Activated effector memory CD4-positive, alpha-beta T cell treated with anti-CD3 and anti-CD28 coated beads, Interleukin-2, amount 50 U/mL, for 16 hours (primary cell): ENCODE measurements around the gene STAM.

Experiments
- DNase-seq: peaks from one replicate; pipeline ENCODE4 v3.0.0-alpha.2; 2020

Gene STAM

GRCh38 chr10:17648243-17649035 lies 4.5 kb downstream of the STAM start:
- peak; percentile 85 for DNase-seq

DNA sequence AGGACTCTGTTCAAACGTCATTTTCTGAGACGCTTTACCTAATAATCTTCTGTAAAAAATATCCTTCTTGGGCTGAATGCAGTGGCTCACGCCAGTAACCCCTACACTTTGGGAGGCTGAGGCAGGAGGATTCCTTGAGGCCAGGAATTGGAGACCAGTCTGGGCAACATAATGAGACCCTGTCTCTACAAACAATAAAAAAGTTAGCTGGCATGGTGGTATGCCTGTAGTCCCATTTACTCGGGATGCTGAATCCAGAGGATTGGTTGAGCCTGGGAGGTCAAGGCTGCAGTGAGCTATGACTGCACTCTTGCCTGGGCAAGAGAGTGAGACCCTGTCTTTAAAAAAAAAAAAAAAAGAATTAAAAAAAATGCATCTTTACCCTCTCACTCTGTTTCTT lies 5.1 kb downstream of the STAM start:
- DNase-seq: no peak

- DNase-seq: no peak
Measured at GRCh38 chr10:17649836-17650235, 5.9 kb downstream of the STAM start.

DNA sequence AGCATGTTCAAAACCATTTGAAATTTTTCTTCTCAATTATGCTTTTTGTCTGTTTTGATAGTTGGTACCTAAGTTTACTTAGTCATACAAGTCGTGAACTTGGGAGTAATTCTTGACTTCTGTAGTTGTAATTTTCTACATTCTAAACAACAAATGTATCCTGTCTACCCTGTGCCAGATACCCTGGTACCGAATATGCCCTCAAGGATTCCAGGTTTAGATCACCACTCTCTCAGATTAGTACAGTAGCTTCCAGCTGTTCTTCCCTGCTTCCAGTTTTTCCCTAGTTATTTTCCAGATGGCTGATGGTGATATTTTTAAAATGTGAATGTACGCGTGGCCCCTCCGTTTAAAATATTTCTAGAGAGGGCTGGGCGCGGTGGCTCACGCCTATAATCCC lies 6.5 kb downstream of the STAM start:
- DNase-seq: no peak

- DNase-seq: no peak
Measured at GRCh38 chr10:17651896-17652295, 7.9 kb downstream of the STAM start.

DNA sequence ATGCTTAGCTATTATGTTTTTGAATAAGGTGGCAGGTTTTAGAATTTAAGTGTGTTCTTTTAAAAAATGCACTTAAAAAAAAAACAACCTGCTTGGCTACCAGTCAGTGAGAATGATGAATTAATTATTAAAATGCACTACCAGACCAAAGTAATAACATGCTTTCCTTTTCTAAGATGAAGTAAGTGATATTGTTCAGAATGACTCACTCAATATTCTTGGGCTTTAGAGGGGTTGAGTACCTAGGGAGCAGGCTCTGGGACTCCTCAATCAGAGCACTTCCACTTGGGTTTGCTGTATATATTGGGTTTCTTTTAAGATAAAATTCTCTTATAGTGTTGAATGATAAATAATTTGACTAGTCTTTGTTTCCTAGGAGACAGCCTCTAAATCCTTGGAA lies 8.6 kb downstream of the STAM start:
- DNase-seq: no peak

DNA sequence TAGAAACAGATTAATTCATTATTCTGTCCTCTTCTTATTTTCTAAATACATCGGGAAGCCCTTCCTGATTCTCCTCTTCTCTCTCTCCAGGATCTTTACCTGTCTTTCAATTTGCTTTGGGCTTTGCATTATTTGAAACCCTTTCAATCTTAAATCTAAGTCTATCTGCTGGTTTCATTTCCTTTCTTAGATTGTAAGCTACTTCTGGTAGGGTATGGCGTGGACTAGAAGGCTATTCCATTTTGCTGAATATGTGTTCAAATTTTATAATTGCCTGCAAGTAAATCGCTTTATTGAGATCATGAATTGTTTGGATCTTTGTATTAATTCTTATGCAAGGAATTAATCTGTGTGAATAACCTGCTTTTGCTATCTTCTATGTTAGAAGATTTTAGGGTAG lies 11.1 kb downstream of the STAM start:
- DNase-seq: no peak

GRCh38 chr10:17655567-17656146 lies 11.7 kb downstream of the STAM start:
- DNase-seq: peak; percentile 60

GRCh38 chr10:17657103-17657500 lies 13.2 kb downstream of the STAM start:
- DNase-seq: no peak

DNA sequence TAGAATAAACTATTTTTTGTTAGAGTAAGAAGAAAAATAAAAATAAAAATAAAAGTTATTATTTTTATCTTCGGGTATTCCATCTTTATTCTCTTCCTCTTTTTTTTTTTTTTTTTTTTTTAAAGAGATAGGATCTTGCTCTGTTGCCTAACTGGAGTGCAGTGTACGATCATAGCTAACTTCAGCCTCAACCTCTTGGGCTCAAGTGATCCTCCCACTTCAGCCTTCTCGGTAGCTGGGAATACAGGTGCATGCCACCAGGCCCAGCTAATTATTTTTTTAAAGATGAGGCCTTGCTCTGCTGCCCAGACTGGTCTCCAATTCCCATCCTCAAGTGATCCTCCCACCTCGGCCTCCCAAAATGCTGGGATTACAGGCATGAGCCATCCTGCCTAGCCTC lies 15.4 kb downstream of the STAM start:
- DNase-seq: no peak

DNA sequence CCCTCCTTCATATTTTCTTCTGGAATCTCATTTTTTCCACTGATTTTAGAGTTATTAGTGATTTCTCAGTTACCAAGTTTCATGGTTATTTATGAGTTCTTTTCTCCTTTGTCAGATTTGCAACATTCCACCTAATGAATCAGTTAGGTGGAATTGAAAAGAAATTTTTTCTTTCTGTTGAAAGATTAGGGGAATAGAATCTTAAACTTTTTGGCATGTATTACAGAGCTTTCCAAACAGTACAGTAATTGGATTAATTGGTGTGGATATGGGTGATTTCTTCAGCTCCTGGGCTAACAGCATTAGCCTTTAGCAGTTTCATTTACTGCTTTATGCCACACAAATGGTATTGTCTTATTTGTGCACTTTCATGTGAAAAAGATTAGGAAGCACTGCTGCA lies 17.0 kb downstream of the STAM start:
- DNase-seq: no peak

GRCh38 chr10:17661510-17661909 lies 17.6 kb downstream of the STAM start:
- DNase-seq: no peak

DNA sequence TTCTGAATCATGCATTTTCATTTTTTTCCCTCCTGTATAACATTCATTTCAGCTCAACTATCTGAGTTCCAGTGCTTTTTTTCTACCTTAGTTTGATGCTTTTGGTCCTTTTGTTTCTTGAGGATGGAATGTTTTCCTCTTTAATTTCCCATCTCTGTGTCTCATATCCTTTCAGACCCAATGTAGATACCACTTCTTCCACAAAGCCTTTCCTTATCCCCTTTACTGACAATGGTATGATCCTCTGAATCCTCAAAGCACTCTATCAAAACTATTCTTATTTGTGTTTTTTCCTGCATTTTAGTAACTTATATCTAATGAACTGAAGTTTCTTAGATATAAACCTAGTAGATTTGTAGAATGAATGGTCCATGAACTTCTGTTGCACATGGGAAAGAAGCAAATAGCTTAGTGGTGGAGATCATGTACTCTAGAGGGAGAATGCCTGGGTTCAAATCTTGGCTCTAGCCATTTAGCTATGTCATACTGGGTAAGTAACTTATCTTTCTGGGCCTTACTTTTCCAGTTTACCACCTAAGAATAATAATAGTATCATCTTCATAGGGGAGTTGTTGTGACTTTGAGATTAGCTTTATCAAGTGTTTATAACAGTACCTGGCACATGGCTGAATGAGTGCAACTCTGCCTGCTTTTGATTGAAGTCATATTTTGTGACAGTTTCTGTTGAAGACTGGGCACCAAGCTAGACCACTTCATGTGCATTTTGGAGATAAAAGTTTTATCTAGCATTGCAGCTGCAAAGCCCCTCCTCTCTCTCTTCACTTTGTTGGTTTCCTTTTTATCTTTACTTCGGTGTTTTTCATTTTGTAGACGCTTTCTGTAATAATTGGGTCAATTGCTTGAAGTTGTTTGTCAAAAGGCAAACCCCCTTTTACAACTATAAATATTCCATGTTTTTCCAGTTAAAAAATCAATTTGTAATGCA lies 18.5 kb downstream of the STAM start:
- DNase-seq: no peak

GRCh38 chr10:17663450-17663849 lies 19.5 kb downstream of the STAM start:
- DNase-seq: no peak

DNA sequence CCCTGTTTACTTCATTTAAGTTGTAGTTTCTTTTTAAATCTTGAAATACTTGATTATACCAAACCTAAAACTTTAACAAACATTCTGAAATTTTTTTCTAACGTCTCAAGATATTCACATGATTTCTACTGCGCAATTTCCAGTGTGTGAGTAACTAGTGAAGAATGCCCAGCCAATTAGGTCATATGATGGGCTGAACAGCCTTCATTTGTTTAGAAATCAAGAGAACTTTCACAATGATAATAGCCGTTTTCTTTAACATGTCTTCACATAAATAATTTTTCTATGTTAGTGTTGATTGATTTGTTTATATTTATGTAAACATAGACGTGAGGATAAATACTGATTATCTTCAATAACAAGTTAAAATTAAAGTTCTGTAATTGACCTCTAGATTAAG lies 21.8 kb downstream of the STAM start:
- DNase-seq: no peak

- no peak for DNase-seq
Measured at GRCh38 chr10:17668435-17669184, 24.7 kb downstream of the STAM start.

DNA sequence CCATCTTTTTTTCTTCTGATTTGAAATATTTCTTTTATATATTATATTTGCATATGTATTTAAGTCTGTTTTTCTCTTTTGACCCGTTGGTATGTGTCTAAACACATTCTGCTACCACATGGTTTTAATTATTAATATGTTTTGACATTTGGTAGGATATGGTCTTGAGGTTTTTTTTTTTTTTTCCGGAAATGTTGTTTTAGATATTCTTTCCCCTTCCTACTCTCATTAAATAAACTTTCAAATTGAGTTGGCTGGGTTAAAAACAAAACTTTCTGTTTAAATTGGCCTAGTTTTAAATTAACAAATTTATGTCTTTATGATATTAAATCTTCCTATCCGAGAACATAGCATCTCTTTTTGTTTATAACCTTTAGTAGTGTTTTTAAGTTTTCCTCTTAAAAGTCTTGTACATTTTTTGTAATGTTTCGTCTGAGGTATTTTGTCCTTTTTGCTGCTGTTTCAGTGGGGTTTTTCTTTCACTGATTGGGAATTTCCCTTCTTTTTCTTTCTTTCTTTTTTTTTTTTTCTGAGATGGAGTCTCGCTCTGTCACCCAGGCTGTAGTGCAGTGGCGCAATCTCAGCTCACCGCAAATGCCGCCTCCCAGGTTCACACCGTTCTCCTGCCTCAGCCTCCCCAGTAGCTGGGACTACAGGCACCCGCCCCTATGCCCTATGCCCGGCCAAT lies 25.4 kb downstream of the STAM start:
- DNase-seq: peak; percentile 88

- no peak for DNase-seq
Measured at GRCh38 chr10:17671307-17671706, 27.4 kb downstream of the STAM start.

- DNase-seq: no peak
Measured at GRCh38 chr10:17673471-17674061, 29.6 kb downstream of the STAM start.

DNA sequence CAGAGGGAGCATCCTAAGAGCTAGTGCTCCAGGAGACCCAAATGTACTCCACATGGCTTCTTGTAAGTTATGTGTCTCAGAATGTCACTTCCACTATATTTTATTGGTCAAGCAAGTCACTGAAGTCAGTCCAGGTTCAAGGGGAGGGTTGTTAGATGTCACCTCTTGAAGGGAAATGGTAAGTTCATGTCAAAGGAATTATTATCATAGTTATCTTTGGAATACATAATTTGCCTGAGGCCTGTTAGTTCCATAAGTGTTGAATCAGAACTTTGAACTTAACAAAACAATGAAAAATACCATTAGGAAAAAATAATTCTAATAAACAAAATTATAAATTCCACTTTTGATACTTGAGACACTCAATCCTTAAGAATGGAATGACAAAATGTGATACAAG lies 30.6 kb downstream of the STAM start:
- no peak for DNase-seq

GRCh38 chr10:17675638-17676037 lies 31.7 kb downstream of the STAM start:
- DNase-seq: no peak

- no peak for DNase-seq
Measured at GRCh38 chr10:17676919-17677318, 33.0 kb downstream of the STAM start.
